GM21515 (cell line): ENCODE results near the gene CDC25A.

Source experiments
- ATAC-seq: cut with Tn5 transposase; IDR thresholded peaks from one replicate; pipeline ENCODE4 v1.9.1; 2021; ENCODE audit not compliant: unreplicated experiment

CDC25A gene

GRCh38 chr3:48110463-48110862 is 77.8 kb downstream of the CDC25A start:
- ATAC-seq, result no peak

- ATAC-seq, result no peak
These were observed 81.0 kb downstream of the CDC25A start for GRCh38 chr3:48107227-48107626.
